Hematopoietic multipotent progenitor cell treated with erythropoietin and hydrocortisone succinate and interleukin-3 and kit ligand, for 15 days (in vitro differentiated cells): ENCODE measurements around the gene YARS2.
"Not testable (repeated sequence)": the region's sequence is repeated elsewhere in the genome, so short reads cannot be mapped to it uniquely, and the experiment has no call there.

ENCODE experiments used
- DNase-seq: peaks from one replicate; pipeline ENCODE4 v3.0.0-alpha.2; 2015; ENCODE audit warnings: low spot score

The YARS2 gene

DNA sequence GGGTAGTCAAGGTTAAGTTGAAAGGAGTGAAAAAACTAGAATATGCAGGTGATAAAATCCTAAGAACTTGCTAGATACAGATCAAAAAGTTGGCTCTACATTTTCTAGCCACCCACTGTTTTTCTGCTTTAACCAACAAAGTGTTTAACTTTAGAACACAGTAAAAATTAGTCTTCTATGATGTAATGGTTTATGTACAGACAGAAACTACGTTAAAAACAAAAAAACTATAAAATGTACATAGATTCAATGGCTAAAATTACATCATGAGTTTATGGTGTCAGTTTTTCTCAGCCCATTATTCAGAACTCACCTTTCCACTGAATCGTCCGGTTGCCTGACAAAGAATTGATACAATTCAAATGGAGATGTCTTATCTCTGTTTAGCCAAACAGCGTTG is 2.1 kb downstream of the YARS2 start:
- no peak for DNase-seq

GRCh38 chr12:32743264-32743663 is 12.4 kb downstream of the YARS2 start:
- DNase-seq = no peak

GRCh38 chr12:32742133-32742532 is 13.6 kb downstream of the YARS2 start:
- DNase-seq = no peak

- no peak for DNase-seq
Measured at GRCh38 chr12:32739279-32739678, 16.4 kb downstream of the YARS2 start.

- DNase-seq = no peak
Measured at GRCh38 chr12:32737715-32738114, 18.0 kb downstream of the YARS2 start.

DNA sequence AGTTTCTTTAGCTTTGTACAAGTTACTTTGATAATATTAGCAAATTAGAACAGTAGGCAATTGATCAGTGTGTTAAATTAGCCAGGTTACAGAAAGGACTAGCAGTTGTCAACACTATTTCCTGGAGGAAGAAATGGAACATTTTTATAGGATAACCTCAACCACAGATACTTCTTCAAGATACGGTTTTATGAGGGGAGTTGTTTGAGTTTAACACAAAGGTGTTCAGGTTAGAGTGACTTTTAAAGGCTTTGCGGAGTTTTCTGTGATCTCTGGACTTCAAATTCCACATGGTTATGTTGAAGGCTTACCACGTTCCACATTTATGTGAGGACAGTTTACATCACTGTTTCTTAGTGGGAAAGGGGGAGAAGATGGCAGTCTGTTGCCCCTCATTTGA is 19.3 kb downstream of the YARS2 start:
- no peak for DNase-seq

DNA sequence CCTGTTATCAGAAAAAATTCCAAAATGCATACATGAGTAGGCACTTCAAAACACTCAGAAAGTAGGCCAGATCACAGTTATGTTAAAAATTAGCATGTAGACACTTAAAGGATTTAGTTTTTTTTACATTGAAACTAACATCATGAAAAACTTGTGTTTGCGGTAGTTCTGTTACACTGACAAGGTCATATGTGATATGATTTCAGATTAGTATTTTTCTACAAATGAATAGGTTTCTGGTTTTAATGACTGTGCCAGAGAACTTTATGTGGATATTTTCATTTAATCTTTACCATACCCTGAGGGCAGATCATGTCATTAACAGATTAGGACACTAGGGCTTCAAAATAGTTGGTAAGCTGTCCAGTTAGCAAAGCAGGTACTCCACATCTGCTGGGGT is 20.7 kb downstream of the YARS2 start:
- DNase-seq = no peak

DNA sequence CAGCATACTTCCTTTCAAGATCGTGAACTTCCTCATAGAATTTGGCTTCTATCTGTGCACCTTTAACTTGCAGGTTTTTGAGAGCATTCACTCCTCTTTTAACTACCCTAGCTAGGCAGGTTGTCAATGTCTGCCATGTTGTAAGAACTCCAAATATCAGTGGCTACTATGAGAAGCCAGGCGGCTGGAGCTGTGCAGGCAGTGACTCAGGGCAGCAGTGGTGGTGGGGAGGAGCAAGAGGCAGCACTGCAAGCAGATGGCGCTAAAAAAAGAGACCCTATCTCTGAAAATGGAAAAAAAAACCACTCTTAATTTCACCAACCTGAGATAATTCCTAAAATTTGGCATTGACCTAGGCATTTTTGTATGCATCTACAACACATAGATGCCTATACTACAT is 28.5 kb downstream of the YARS2 start:
- DNase-seq = no peak

GRCh38 chr12:32726286-32726685 is 29.4 kb downstream of the YARS2 start:
- no peak for DNase-seq

GRCh38 chr12:32725308-32725707 is 30.4 kb downstream of the YARS2 start:
- DNase-seq = not testable (repeated sequence)

GRCh38 chr12:32718926-32719325 is 36.8 kb downstream of the YARS2 start:
- no peak for DNase-seq

GRCh38 chr12:32714772-32715171 is 40.9 kb downstream of the YARS2 start:
- DNase-seq = no peak

- DNase-seq = no peak
Measured at GRCh38 chr12:32708926-32709325, 46.8 kb downstream of the YARS2 start.

DNA sequence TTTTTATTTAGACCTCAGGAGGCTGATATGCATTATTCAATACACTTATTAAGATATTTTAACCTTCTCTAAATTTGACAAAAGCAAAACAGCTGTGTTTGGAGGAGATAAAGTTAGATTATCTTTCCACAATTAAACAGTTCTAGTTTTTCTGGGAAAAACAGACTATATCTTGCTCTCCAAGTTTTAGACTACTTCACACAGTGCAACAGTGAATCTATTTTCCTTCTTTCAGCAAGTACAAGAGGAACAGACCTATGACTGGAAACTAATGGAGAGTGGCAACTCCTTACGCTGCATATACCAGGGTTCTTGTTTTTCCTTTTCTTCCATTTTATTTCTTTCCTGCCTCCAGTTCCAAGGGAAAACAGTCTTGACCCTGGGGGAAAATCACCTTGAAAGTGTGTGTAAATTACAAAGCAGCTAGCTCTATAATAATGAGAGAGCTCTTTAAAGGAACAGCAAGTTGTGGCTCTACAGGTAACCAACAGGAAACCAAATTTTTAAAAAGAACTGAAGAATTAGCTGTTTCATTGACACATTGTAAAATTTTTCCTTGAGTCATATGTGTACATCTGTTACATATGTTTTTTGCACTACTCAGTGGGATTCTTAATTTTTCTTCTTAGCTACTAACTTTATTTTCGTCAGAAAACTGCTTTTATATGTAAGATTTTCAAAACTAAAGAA is 49.2 kb downstream of the YARS2 start:
- peak; percentile 14 for DNase-seq

DNA sequence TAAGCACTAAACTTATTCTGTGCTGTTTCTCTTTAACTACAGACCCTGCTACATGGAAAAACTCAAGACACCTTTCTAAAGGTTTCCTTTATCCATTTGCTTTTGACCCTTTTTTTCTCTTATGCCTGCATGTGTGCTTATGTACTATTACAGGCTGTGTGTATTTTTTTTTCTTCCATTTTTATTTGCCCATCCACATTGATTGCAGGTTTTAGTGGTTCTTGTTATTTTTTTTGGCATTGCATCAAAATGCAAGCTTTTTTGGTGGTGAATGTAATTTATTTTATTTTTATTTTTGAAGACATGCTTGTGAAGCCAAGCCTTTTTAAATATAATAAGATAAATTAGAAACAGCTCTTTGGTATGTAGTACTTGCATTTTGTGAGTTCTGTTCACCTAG is 49.9 kb downstream of the YARS2 start:
- DNase-seq = no peak

- no peak for DNase-seq
Measured at GRCh38 chr12:32702946-32703345, 52.8 kb downstream of the YARS2 start.

GRCh38 chr12:32702473-32702872 is 53.2 kb downstream of the YARS2 start:
- DNase-seq = no peak

GRCh38 chr12:32699437-32699836 is 56.3 kb downstream of the YARS2 start:
- DNase-seq = not testable (repeated sequence)

DNA sequence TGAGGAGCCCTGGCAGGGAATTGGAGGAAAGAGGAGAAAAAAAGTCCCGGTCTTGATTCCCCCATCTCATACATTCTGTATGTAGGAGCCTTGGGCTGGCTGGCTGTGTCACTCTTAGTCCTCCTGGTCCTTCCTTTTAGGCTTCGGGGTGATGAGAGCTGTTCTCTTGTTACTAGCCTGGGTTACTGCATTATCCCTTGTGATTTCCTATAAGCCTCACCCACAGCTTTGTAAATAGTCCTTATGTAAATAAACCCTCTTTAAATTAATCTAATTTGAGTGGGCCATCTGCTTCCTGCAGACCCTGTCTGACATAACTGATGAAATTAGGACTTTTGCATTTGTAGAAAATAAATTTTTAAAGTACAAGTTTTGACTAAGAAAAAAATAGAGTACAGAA is 57.4 kb downstream of the YARS2 start:
- DNase-seq = no peak

DNA sequence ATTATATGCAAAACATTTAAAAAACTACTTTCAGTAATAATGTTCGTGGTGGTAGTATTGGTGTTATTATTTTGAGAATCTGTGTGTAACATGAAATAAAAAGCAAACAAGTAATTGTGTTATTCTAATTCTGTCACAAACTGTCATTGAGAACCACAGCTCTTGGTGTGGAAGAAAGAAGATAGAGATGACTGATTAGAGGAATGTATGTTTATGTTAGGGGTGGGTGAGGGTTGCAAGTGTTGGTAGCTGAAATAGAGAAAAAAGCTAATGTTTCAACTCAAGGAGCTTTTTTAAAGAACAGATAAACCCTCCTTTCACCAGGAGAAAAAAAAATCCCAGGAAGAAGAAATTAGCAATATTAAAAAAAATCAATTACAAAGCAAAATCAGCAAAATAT is 58.3 kb downstream of the YARS2 start:
- no peak for DNase-seq
